Stimulated activated CD4-positive, alpha-beta T cell treated with anti-CD3 and anti-CD28 coated beads, Interleukin-2, amount 100 ng/mL, for 24 hours (primary cell): ENCODE results near the gene ZMAT2.
"Not testable (repeated sequence)": the region's sequence is repeated elsewhere in the genome, so short reads cannot be mapped to it uniquely, and the experiment has no call there.

Experiments used
- DNase-seq, 2 donors: peaks; one replicate each; pipeline ENCODE4 v3.0.0-alpha.2; 2020

Gene ZMAT2

GRCh38 chr5:140710899-140711552, 10.8 kb downstream of the ZMAT2 start:
- peak; percentile 83 to 86 for DNase-seq

DNA sequence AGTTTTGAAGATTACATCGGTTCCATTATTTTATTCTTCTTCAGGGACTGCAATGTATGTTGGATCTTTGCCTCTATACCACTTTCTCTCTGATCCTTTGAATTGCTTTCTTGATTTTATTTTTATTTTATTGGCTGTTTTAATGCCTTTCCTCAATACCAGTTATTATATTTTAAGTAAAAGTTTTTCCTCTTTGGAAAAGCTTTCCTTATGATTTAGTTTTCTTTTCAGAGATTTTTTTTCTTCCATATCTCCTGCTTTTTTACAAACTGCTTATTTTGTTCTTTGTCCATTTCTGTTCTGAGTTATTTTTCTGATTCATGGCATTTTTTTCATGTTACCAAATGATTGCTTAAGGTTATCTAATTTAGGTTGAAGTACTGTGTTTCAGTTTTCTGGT, 11.5 kb downstream of the ZMAT2 start:
- no peak for DNase-seq

DNA sequence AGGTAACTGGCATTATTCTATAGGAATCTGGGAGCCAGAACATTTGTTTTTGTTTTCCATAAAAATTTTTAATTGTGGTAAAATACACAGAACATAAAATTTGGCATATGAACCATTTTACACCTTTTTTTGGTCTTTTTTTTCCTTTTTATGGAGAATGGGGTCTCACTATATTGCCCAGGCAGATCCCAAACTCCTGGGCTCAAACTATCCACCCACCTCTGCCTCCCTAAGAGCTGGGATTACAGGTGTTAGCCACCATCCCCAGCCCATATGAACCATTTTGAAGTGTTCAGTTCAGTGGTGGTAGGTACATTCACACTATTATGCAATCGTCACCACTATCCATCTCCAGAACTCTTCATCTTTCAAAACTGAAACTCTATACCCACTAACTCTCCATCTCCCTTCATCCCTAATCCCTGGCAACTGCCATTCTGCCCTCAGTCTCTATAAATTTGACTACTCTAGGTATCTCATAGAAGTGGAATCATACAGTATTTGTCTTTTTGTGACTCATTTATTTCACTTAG, 13.4 kb downstream of the ZMAT2 start:
- DNase-seq: no peak

DNA sequence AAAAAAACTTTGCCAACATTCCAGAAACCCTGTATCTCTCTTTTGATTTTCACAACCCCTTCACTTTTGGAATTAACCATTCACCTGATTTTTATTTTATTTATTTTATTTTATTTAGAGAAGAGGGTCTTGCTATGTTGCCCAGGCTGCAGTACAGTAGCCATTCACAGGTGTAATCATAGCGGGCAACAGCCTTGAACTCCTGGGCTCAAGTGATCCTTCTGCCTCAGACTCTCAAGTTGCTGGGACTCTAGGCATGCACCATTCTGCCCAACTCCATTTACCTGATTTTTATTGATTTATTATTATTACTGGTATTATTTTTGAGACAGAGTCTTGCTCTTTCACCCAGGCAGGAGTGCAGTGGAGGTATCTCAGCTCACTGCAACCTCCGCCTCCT, 16.0 kb downstream of the ZMAT2 start:
- not testable (repeated sequence) for DNase-seq

DNA sequence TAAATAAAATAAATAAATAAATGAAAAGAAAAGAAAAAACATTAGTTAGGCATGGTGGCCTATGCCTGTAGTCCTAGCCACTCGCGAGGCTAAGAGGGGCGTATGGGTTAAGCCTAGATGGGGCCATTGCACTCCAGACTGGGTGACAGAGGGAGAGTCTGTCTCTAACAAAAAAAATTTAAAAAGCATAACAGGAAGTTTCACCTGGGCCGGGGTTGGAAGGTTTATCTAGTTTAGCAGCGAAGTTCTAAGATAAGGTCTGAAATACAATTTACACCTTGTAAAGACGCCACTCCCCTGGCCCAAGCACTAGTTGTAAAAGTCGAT, 18.0 kb downstream of the ZMAT2 start:
- no peak for DNase-seq

DNA sequence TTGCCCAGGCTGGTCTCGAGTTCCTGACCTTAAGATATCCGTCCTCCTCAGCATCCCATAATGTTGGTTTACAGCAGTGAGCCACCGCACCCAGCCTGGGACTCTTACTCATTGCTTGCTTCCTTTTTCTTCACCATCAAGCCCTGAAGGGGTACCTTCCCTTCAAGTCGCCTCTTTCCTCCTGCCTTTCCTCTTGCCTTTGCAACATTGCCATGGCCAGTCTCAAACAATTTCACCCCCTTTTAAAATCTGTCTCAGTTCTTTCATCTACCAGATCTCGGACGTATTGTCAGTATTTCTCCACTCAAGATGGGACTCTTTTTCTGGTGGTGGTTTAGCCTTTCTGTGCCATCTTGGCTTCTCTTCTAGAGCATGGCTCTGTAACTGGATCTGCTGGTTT, 20.5 kb downstream of the ZMAT2 start:
- not testable (repeated sequence) for DNase-seq

DNA sequence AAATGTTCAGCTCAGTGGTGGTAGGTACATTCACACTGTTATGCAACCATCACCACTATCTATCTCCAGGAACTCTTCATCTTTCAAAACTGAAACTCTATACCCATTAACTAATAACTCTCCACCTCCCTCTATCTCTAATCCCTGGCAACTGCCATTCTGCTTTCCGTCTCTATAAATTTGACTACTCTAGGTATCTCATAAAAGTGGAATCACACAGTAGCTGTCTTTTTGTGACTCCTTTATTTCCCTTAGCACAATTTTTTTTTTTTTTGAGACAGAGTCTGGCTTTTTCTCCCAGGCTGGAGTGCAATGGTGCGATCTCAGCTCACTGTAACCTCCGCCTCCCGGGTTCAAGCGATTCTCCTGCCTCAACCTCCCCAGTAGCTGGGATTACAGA, 21.1 kb downstream of the ZMAT2 start:
- DNase-seq: not testable (repeated sequence)

DNA sequence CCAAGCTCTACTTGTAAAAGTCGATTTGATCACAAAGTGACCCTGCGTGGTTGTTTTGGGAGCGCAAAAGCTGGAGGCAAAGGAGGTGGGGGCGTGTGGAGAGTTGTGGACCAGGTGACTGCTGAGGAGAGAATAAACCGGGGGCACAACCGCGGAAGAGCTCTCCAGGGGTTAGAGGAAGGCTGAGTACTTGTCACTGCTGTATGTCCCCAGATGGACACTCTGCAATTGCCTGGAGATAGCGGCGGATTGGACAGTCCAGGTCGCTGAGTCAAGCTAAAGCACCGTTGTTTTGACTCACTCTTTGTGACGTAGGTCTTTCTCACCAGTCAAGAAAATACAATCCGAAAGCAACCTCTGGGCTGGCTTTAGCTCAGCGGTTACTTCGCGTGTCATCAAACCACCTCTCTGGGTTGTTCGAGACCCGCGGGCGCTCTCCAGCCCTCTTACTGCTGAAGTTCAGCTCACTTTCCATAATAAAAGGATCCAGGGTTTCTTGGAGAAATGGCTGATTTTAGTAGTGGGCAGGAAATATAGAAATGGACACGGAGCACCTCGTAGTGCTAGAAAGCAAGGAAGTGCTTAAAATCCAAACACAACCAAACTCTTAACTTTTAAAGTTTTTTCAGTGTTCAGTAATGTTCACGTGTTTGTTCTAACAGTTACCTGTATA, 25.7 kb downstream of the ZMAT2 start:
- DNase-seq: peak; percentile 79 to 81

DNA sequence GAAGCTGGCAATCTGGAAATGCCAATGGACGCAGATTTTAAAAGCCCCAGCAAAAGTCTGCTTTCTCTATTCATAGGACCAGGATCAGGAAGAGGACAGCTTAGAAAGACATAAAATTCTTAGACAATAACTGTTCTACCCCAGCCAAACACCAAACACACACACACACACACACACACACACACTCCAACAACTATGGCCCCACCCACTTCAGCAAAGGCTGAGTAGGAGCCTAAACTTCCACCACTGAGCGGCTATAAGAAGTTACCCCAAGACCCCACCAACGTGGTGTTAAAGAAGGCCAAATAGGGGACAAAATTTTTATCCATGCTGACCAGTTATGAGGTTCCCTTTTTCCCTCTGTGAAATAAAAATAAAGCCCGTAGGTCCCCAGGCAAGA, 32.9 kb downstream of the ZMAT2 start:
- DNase-seq: no peak

DNA sequence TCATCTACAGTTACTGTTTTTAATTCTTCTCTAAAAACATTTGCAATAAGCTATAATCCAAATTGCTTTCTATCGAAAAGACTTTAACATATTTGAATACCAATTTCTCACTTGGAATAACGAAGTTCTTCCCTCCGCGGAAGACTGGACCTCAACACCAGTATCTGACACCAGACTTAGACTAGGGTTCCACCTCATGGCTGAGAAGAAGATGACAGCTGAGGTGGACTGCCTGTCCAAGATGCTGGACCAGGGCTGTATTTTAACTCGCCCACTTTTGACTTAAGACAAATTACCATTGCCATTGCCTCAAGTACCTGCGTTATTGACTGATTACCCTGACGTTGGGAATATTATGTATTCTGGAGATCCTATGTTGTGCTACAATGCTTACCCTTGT, 34.1 kb downstream of the ZMAT2 start:
- no peak for DNase-seq

- DNase-seq: no peak
Observed at GRCh38 chr5:140737486-140737885, 37.2 kb downstream of the ZMAT2 start.

GRCh38 chr5:140741967-140742366, 41.7 kb downstream of the ZMAT2 start:
- DNase-seq: no peak

DNA sequence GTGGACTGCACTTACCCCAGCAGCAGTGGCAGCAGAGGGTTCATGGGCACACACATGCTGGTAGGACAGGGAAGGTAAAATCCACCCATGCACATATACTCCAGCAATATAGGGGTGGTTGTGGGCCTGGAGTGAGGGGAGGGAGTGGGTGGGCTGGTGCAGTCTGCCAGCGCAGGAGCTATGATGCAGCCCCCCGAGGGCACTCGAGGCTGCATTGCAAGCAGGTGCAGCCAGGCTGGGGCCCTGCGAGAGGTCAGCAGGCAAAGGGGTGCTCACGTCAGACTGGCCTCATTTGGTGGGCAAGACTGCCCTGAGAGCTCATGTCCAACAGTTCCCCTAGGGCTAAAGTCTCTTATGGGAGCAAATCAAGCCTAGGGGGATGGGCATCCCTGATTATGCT, 53.3 kb downstream of the ZMAT2 start:
- no peak for DNase-seq
